Prostate gland (tissue), 2 donors: ENCODE measurements around the gene TKTL2.

Source experiments
- CTCF ChIP-seq, 4 experiments: fragments of 200-600 bp in 2 of 4; fragments of 450-650 bp in 2 of 4; sonication (generic) in 2 of 4; IDR thresholded peaks; 1 replicate in 3 of 4; 2 replicates in 1 of 4; pipeline ENCODE4 v1.5.1; 2016 to 2019; ENCODE audit warnings: antibody characterized with exemption in 4 of 4, mild to moderate bottlenecking in 2 of 4, moderate library complexity in 2 of 4
- POLR2A ChIP-seq: fragments of 450-650 bp; IDR thresholded peaks from one replicate; pipeline ENCODE4 v1.6.1; 2016; ENCODE audit warnings: antibody characterized with exemption, mild to moderate bottlenecking

GRCh38 chr4:163448540-163449203 lies 24.9 kb downstream of the TKTL2 start:
- no peak for TF ChIP-seq CTCF (IDR thresholded peaks at IDR 0.05)
- TF ChIP-seq POLR2A, result no peak
